Tibial artery (tissue), 4 donors: Measurements from ENCODE around the gene MED17.
A peak's percentile ranks its signal among the peaks of the same experiment; 100 is the strongest.
"Not testable (repeated sequence)": the region's sequence is repeated elsewhere in the genome, so short reads cannot be mapped to it uniquely, and the experiment has no call there.

Source experiments
- DNase-seq, 2 donors: peaks; one replicate each; pipeline ENCODE4 v3.0.0-alpha.2; 2019
- H3K27ac ChIP-seq, 2 donors: fragments of 200-600 bp; sonication (generic) in 1 of 2; 1 replicate in 1 of 2; 2 replicates in 1 of 2; pipeline ENCODE4 v1.5.1; 2018 to 2019; ENCODE audit warnings: mild to moderate bottlenecking in 1 of 2
- H3K27me3 ChIP-seq, 2 donors: fragments of 200-600 bp; sonication (generic) in 1 of 2; one replicate each; pipeline versions ENCODE4 v1.5.1 to v1.6.0; 2016 to 2019
- H3K36me3 ChIP-seq, 3 donors: fragments of 200-600 bp; sonication (generic) in 2 of 3; one replicate each; pipeline ENCODE4 v1.5.1; 2016 to 2019; ENCODE audit warnings: mild to moderate bottlenecking in 2 of 3
- H3K4me1 ChIP-seq, 4 donors: fragments of 200-600 bp; sonication (generic) in 2 of 4; 1 replicate in 3 of 4; 2 replicates in 1 of 4; pipeline ENCODE4 v1.5.1; 2016 to 2019
- H3K4me3 ChIP-seq, 2 donors: fragments of 200-600 bp; sonication (generic) in 1 of 2; 1 replicate in 1 of 2; 2 replicates in 1 of 2; pipeline ENCODE4 v1.5.1; 2018 to 2019; ENCODE audit warnings: mild to moderate bottlenecking in 2 of 2
- H3K9me3 ChIP-seq, 3 donors: fragments of 200-600 bp; sonication (generic) in 1 of 3; one replicate each; pipeline ENCODE4 v1.5.1; 2016 to 2019
- intact Hi-C: fragments of 100-400 bp; cut with DNase I; formaldehyde crosslinking; loops from one replicate; pipeline ENCODE4 v1.15.0; 2023; ENCODE audit warnings: low total_unique reads
- TF ChIP-seq, protein P1 (sequence below), 2 experiments: fragments of 200-600 bp in 1 of 2; fragments of 450-650 bp in 1 of 2; IDR thresholded peaks; one replicate each; pipeline ENCODE4 v1.5.1; 2017 to 2019; ENCODE audit warnings: antibody characterized with exemption in 2 of 2, mild to moderate bottlenecking in 1 of 2, moderate library complexity in 1 of 2

Gene MED17

DNA sequence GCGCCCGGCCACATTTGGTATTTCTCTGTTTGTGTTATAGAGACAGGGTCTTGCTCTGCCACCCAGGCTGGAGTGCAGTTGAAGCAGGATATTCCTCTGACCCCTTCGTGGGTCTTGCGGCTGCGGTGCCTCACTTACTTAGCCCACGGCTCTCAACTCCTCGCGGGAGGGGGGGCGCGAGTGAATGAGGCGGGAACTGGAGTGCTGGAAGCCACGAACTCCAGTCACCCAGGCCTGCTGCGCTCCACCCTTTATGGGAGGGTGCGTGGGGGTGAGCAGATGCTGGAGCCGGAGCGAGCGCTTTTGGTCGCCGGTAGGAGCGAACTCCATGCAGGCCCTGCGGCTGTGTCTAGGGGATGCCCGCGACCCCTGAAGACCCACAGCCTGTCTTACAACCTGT lies 40.8 kb upstream of the MED17 start:
- peaks cover 0 to 13% (median 8%) of the 10 kb centered on the region in 3 donors for H3K36me3 ChIP-seq
- TF ChIP-seq, protein P1, sequence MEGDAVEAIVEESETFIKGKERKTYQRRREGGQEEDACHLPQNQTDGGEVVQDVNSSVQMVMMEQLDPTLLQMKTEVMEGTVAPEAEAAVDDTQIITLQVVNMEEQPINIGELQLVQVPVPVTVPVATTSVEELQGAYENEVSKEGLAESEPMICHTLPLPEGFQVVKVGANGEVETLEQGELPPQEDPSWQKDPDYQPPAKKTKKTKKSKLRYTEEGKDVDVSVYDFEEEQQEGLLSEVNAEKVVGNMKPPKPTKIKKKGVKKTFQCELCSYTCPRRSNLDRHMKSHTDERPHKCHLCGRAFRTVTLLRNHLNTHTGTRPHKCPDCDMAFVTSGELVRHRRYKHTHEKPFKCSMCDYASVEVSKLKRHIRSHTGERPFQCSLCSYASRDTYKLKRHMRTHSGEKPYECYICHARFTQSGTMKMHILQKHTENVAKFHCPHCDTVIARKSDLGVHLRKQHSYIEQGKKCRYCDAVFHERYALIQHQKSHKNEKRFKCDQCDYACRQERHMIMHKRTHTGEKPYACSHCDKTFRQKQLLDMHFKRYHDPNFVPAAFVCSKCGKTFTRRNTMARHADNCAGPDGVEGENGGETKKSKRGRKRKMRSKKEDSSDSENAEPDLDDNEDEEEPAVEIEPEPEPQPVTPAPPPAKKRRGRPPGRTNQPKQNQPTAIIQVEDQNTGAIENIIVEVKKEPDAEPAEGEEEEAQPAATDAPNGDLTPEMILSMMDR (IDR thresholded peaks at IDR 0.05), result no peak
- no peak for DNase-seq
- intact Hi-C loops, result loop anchor here (2.0 kb wide), 1 partner anchor 42 kb away; the partner anchor contains the start of gene MED17
- H3K4me1 ChIP-seq, result peaks cover 0 to 53% (median 32%) of the 10 kb centered on the region in 4 donors
- no peaks in the 10 kb centered on the region for H3K9me3 ChIP-seq
- H3K27me3 ChIP-seq, result no peaks in the 10 kb centered on the region
- H3K4me3 ChIP-seq, result no peak overlapping the region
- no peak overlapping the region for H3K27ac ChIP-seq

DNA sequence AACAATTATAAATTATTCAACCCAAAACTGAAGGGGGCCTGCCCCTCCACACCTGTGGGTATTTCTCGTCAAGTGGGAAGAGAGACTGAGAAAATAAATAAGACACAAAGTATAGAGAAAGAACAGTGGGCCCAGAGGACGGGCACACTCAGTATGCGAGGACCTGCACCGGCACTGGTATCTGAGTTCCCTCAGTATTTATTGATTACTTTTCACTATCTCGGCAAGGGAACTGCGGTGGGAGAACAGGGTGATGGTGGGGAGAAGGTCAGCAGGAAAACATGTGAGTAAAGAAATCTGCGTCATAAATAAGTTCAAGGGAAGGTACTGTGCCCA lies 39.4 kb upstream of the MED17 start:
- H3K9me3 ChIP-seq, result no peaks in the 10 kb centered on the region
- no peak overlapping the region for H3K4me3 ChIP-seq
- TF ChIP-seq, protein P1 (IDR thresholded peaks at IDR 0.05), result no peak
- peaks cover 0 to 8% (median 8%) of the 10 kb centered on the region in 3 donors for H3K36me3 ChIP-seq
- H3K4me1 ChIP-seq, result peaks cover 0 to 39% (median 18%) of the 10 kb centered on the region in 4 donors
- no peaks in the 10 kb centered on the region for H3K27me3 ChIP-seq
- intact Hi-C loops, result no loop called here
- DNase-seq, result no peak
- H3K27ac ChIP-seq, result peak overlapping the region; percentile 51 to 64

DNA sequence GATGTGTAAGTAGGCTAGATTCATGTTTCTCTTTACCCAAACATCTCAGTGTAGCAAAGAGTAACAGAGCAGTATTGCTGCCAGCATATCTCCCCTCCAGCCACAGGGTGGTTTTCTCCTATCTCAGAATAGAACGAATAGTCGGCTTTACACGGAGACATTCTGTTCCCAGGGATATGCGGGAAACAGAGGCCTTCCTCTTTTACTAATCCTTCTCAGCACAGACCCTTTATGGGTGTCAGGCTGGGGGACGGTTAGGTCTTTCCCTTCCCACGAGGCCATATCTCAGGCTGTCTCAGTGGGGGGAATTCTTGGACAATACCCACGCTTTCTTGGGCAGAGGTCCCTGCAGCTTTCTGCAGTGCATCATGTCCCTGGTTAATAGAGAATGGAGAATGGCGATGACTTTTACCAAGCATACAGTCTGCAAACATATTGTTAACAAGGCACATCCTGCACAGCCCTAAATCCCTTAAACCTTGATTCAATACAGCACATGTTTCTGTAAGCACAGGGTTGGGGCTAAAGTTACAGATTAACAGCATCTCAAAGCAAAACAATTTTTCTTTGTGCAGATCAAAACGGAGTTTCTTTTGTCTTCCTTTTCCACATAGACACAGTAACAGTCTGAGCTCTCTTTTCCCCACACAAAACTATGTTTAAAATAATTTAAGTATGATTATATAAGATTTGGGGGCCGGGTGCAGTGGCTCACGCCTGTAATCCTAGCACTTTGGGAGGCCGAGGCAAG lies 38.9 kb upstream of the MED17 start:
- DNase-seq, intact Hi-C loops: not testable (repeated sequence)
- peak overlapping the region; percentile 51 to 64 for H3K27ac ChIP-seq

DNA sequence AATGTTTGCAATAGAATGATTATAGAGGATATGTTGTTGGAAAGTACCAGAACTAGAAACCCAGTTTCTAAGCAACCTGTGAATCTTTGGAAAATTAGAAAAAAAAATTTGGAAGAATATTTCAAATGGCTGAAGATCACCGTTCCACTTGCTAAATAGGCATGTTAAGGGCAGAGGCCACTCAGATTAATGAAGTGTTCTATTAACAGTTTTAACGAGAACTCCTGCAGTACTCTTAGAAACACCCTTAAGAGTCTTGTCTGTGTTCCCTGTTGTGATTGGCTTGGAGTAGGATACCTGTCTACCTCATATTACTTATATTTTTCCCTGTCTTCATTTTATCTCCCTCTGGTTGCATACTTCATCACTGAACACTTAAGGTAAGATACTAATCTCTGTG lies 38.0 kb upstream of the MED17 start:
- Histone ChIP-seq H3K36me3 (peaks cover 0 to 20% (median 8%) of the 10 kb centered on the region in 3 donors), H3K4me3 (no peak overlapping the region), H3K4me1 (peaks cover 0 to 30% (median 14%) of the 10 kb centered on the region in 4 donors), H3K27ac (no peak overlapping the region), H3K9me3 (no peaks in the 10 kb centered on the region), H3K27me3 (no peaks in the 10 kb centered on the region)
- no peak for DNase-seq
- intact Hi-C loops, result no loop called here
- TF ChIP-seq, protein P1 (IDR thresholded peaks at IDR 0.05), result no peak

More for the DNA sequence above, 38.9 kb upstream of the MED17 start:
- not testable (repeated sequence) for H3K4me3 ChIP-seq, H3K9me3 ChIP-seq, H3K27me3 ChIP-seq
- H3K4me1 ChIP-seq, result peaks cover 0 to 34% (median 14%) of the 10 kb centered on the region in 4 donors
- H3K36me3 ChIP-seq, result peaks cover 0 to 11% (median 8%) of the 10 kb centered on the region in 3 donors

DNA sequence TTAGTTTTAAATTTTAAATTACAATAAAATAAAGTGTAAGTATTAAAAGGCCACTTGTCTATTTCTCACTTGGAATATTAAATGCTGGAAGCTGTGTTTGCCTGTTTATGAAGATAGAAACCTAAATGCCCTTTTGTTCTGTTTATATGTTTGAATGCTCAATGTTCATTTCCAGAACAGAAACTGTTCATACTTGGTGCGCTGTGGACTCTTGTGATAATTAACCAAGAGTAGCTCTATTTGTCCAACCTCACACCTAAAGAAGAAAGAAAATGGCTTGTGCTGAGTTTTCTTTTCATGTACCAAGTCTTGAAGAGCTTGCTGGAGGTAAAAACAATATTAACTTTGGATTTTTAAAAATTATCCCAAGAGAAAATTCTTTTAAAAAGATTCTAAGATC lies 37.0 kb upstream of the MED17 start:
- TF ChIP-seq, protein P1 (IDR thresholded peaks at IDR 0.05), result no peak
- H3K9me3 ChIP-seq, result no peaks in the 10 kb centered on the region
- H3K36me3 ChIP-seq, result peaks cover 0 to 22% (median 8%) of the 10 kb centered on the region in 3 donors
- DNase-seq, result no peak
- H3K4me1 ChIP-seq, result peaks cover 0 to 29% (median 12%) of the 10 kb centered on the region in 4 donors
- no peak overlapping the region for H3K4me3 ChIP-seq
- no peaks in the 10 kb centered on the region for H3K27me3 ChIP-seq
- intact Hi-C loops, result no loop called here
- no peak overlapping the region for H3K27ac ChIP-seq

DNA sequence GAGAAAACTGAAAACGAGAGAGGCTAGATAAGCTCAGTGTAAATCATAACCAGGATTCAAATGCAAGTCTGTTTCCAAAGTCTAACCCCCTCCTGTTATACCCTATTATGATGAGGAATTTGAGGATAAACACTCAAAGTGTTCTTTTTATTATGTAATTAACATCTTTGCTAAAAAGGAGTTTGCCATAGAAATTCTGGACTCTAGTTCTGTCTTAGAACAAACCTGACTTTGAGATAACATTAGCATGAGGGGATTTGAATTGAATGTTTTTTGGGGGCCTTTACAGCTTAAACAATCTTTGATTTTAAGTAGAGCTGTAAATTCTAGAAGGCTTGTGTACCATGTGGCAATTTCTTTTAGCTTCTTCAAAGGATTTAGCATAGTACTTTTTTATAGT lies 33.1 kb upstream of the MED17 start:
- Histone ChIP-seq H3K36me3 (peaks cover 29 to 36% (median 31%) of the 10 kb centered on the region in 3 donors), H3K4me1 (peaks cover 0 to 8% (median 0%) of the 10 kb centered on the region in 4 donors), H3K27me3 (no peaks in the 10 kb centered on the region), H3K27ac (no peak overlapping the region), H3K9me3 (no peaks in the 10 kb centered on the region), H3K4me3 (no peak overlapping the region)
- intact Hi-C loops, result no loop called here
- TF ChIP-seq, protein P1 (IDR thresholded peaks at IDR 0.05), result no peak
- no peak for DNase-seq
